Esophagus (tissue), 2 donors: Measurements from ENCODE around the gene CCDC106. TPM values are rescaled to one million over a fixed set of nuclear protein-coding genes. Genes with fewer than 3 reads are reported as not detected.

ENCODE experiments used
- H3K27ac ChIP-seq, 2 donors: one replicate each; pipeline ENCODE4 v1.5.1; 2013; ENCODE audit warnings: low read depth in 2 of 2, mild to moderate bottlenecking in 2 of 2, inconsistent platforms in 1 of 2, low read length in 1 of 2, moderate library complexity in 1 of 2
- H3K27me3 ChIP-seq, 2 donors: one replicate each; pipeline ENCODE4 v1.6.1; 2013; ENCODE audit warnings: low read length in 2 of 2, control low read depth in 1 of 2, mild to moderate bottlenecking in 1 of 2; ENCODE audit not compliant: insufficient read depth in 2 of 2, control insufficient read depth in 1 of 2
- H3K36me3 ChIP-seq, 2 donors: one replicate each; pipeline ENCODE4 v1.6.1; 2013; ENCODE audit warnings: low read length in 1 of 2; ENCODE audit not compliant: control insufficient read depth in 2 of 2, insufficient read depth in 2 of 2
- H3K4me1 ChIP-seq, 2 donors: one replicate each; pipeline ENCODE4 v1.6.1; 2013; ENCODE audit warnings: low read length in 1 of 2; ENCODE audit not compliant: control insufficient read depth in 2 of 2, insufficient read depth in 2 of 2
- H3K4me3 ChIP-seq, 2 donors: one replicate each; pipeline ENCODE4 v1.5.1; 2013; ENCODE audit warnings: low read length in 2 of 2, mild to moderate bottlenecking in 2 of 2, low read depth in 1 of 2, moderate library complexity in 1 of 2
- H3K9me3 ChIP-seq, 2 donors: one replicate each; pipeline ENCODE4 v1.6.1; 2013; ENCODE audit warnings: mild to moderate bottlenecking in 2 of 2, low read depth in 1 of 2, low read length in 1 of 2, moderate library complexity in 1 of 2; ENCODE audit not compliant: control insufficient read depth in 2 of 2, insufficient read depth in 1 of 2
- WGBS, 2 donors: extraction: QIAGEN DNeasy Blood & Tissue Kit; methylation state at CpG; one replicate each; pipeline ENCODE4 v1.1.7; 2013; 5-methylcytosine and 5-hydroxymethylcytosine counted together
- polyA plus RNA-seq, 2 donors: library from polyadenylated mRNA; stranded (reverse); fragments of 200-250 nt; gene quantifications; one replicate each; pipeline ENCODE4 v1.2.3, GENCODE V29; 2013
- donor health status: healthy with polysubstance abuse.
- donor health status: Bipolar disorder and iron deficiency.

The CCDC106 gene
- polyA plus RNA-seq, 2 donors = 5.6 to 9.1 TPM

DNA sequence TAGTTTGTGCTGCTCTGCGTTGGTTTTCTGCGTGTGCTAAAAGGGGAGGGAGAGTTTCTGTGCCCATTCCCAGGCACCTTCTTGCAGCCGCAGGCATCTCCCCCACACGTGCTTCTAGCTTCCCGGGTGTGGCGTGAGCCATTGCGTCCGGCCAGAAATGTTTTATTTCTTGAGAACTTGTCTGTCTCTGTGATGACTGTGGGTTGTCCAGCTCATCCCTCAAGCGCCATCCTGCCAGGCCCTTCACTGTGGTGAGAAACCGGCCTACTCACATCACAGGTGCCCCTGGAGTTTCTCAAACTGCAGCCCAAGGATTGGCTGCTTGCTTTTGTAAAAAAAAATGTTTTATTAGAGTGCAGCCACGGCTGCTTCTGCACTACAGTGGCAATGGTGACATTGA lies 51.2 kb downstream of the CCDC106 start:
- Histone ChIP-seq H3K27ac (no peak overlapping the region), H3K9me3 (no peaks in the 10 kb centered on the region), H3K36me3 (peaks cover 12 to 40% of the 10 kb centered on the region in 2 donors), H3K4me1 (no peaks in the 10 kb centered on the region), H3K27me3 (no peaks in the 10 kb centered on the region), H3K4me3 (no peak overlapping the region)
- WGBS, 2 donors = 87% methylated on average over 11 of the region's 11 CpGs

- Histone ChIP-seq H3K4me3 (no peak overlapping the region), H3K27ac (no peak overlapping the region), H3K9me3 (no peaks in the 10 kb centered on the region), H3K4me1 (no peaks in the 10 kb centered on the region), H3K36me3 (peaks cover 0 to 30% of the 10 kb centered on the region in 2 donors), H3K27me3 (no peaks in the 10 kb centered on the region)
- 95% methylated on average over 12 of the region's 12 CpGs for whole genome bisulfite sequencing, 2 donors
Measured at GRCh38 chr19:55700813-55701212, 52.8 kb downstream of the CCDC106 start.

GRCh38 chr19:55702131-55702627 lies 54.2 kb downstream of the CCDC106 start:
- Histone ChIP-seq H3K36me3 (peaks cover 0 to 17% of the 10 kb centered on the region in 2 donors), H3K27me3 (no peaks in the 10 kb centered on the region), H3K4me3 (no peak overlapping the region), H3K27ac (no peak overlapping the region), H3K4me1 (no peaks in the 10 kb centered on the region), H3K9me3 (no peaks in the 10 kb centered on the region)
- 70 to 82% methylated on average over 13 of the region's 13 CpGs for WGBS, 2 donors

Other genes starting within 250 kb of the CCDC106 start
- gene UBE2S, start 240.4 kb upstream of the CCDC106 start, polyA plus RNA-seq = 10 to 100 TPM; 12.8 to 24.1 TPM
- gene SHISA7, start 204.9 kb upstream of the CCDC106 start, polyA plus RNA-seq = under 1 TPM in 1 of 2 donors, not detected in 1; 0.01 TPM
- 10 to 100 TPM; 38.6 to 95.2 TPM for gene ISOC2, start 186.6 kb upstream of the CCDC106 start, polyA plus RNA-seq
- gene C19orf85, start 183.5 kb upstream of the CCDC106 start, polyA plus RNA-seq = under 1 TPM in 1 of 2 donors, not detected in 1; 0.04 TPM
- gene ZNF628, start 171.6 kb upstream of the CCDC106 start, polyA plus RNA-seq = 1 to 10 TPM; 3.8 to 7.0 TPM
- 1 to 10 TPM; 4.2 to 6.8 TPM for gene NAT14, start 163.0 kb upstream of the CCDC106 start, polyA plus RNA-seq
- gene SSC5D, start 159.8 kb upstream of the CCDC106 start, polyA plus RNA-seq = 1 to 10 TPM in 1 of 2 donors, under 1 TPM in 1; 0.92 to 1.0 TPM
- gene SBK2, start 111.1 kb upstream of the CCDC106 start, polyA plus RNA-seq = not detected
- under 1 TPM; 0.09 to 0.18 TPM for gene SBK3, start 102.7 kb upstream of the CCDC106 start, polyA plus RNA-seq
- gene ZNF579, start 67.4 kb upstream of the CCDC106 start, polyA plus RNA-seq = 1 to 10 TPM; 3.4 to 4.4 TPM
- 10 to 100 TPM in 1 of 2 donors, 1 to 10 TPM in 1; 7.2 to 10.9 TPM for gene FIZ1, start 48.7 kb upstream of the CCDC106 start, polyA plus RNA-seq
- 10 to 100 TPM; 24.6 to 30.5 TPM for gene ZNF524, start 47.9 kb upstream of the CCDC106 start, polyA plus RNA-seq
- gene ZNF865, start 42.6 kb upstream of the CCDC106 start, polyA plus RNA-seq = 1 to 10 TPM; 4.3 to 5.9 TPM
- gene ZNF784, start 23.6 kb upstream of the CCDC106 start, polyA plus RNA-seq = 1 to 10 TPM; 5.2 to 5.9 TPM
- 10 to 100 TPM; 12.8 to 14.2 TPM for gene ZNF580, start 7.2 kb upstream of the CCDC106 start, polyA plus RNA-seq
- 10 to 100 TPM; 10.3 to 16.6 TPM for gene ZNF581, start 4.6 kb upstream of the CCDC106 start, polyA plus RNA-seq
- gene U2AF2, start 6.8 kb downstream of the CCDC106 start, polyA plus RNA-seq = 100 to 1,000 TPM; 110 to 120 TPM
- 10 to 100 TPM; 79.1 to 83.0 TPM for gene EPN1, start 27.0 kb downstream of the CCDC106 start, polyA plus RNA-seq
- not detected for gene NLRP9, start 90.2 kb downstream of the CCDC106 start, polyA plus RNA-seq
- gene RFPL4A, start 110.9 kb downstream of the CCDC106 start, polyA plus RNA-seq = not detected
- gene RFPL4AL1, start 120.9 kb downstream of the CCDC106 start, polyA plus RNA-seq = not detected
- not detected for gene NLRP11, start 183.8 kb downstream of the CCDC106 start, polyA plus RNA-seq
- gene NLRP4, start 188.3 kb downstream of the CCDC106 start, polyA plus RNA-seq = not detected